Effector memory CD8-positive, alpha-beta T cell (primary cell): ENCODE measurements around the gene CACNB2.

ENCODE experiments used
- ATAC-seq: fragments of 150-1000 bp; cut with Tn5 transposase; replicated peaks from 2 replicates; pipeline ENCODE4 v1.10.0; 2021; ENCODE audit warnings: mild to moderate bottlenecking, moderate library complexity
- DNase-seq, 3 experiments: peaks; one replicate each; pipeline ENCODE4 v3.0.0; 2021
- H3K27ac Mint-ChIP-seq, 2 donors: one replicate each; pipeline ENCODE4 v1.8.0; 2022; ENCODE audit warnings: mild to moderate bottlenecking in 2 of 2, mixed read lengths in 2 of 2, moderate library complexity in 2 of 2
- H3K27me3 Mint-ChIP-seq, 2 donors: one replicate each; pipeline ENCODE4 v1.8.0; 2022; ENCODE audit warnings: mixed read lengths in 2 of 2
- H3K36me3 Mint-ChIP-seq: one replicate; pipeline ENCODE4 v1.8.0; 2022; ENCODE audit warnings: mild to moderate bottlenecking, moderate library complexity, mixed read lengths; ENCODE audit not compliant: insufficient read depth
- H3K4me1 Mint-ChIP-seq, 2 donors: one replicate each; pipeline ENCODE4 v1.8.0; 2022; ENCODE audit warnings: low read depth in 2 of 2, mixed read lengths in 2 of 2
- H3K4me3 Mint-ChIP-seq, 2 donors: one replicate each; pipeline ENCODE4 v1.8.0; 2022; ENCODE audit warnings: mild to moderate bottlenecking in 2 of 2, mixed read lengths in 2 of 2, moderate library complexity in 2 of 2
- H3K9me3 Mint-ChIP-seq, 2 donors: one replicate each; pipeline ENCODE4 v1.8.0; 2022; ENCODE audit warnings: mixed read lengths in 2 of 2

Gene CACNB2

GRCh38 chr10:18268005-18268404, 127.8 kb downstream of the CACNB2 start:
- no peak overlapping the region for H3K27ac Mint-ChIP-seq
- H3K4me3 Mint-ChIP-seq: no peak overlapping the region
- DNase-seq (no peak), ATAC-seq (no peak)
- H3K27me3 Mint-ChIP-seq: no peaks in the 10 kb centered on the region
- H3K9me3 Mint-ChIP-seq: no peaks in the 10 kb centered on the region
- H3K4me1 Mint-ChIP-seq: no peaks in the 10 kb centered on the region
- no peaks in the 10 kb centered on the region for H3K36me3 Mint-ChIP-seq

GRCh38 chr10:18271491-18271890, 131.3 kb downstream of the CACNB2 start:
- no peak for ATAC-seq
- H3K27ac Mint-ChIP-seq: no peak overlapping the region
- no peaks in the 10 kb centered on the region for H3K4me1 Mint-ChIP-seq
- H3K4me3 Mint-ChIP-seq: no peak overlapping the region
- H3K27me3 Mint-ChIP-seq: no peaks in the 10 kb centered on the region
- H3K36me3 Mint-ChIP-seq: no peaks in the 10 kb centered on the region
- no peak for DNase-seq
- H3K9me3 Mint-ChIP-seq: no peaks in the 10 kb centered on the region

- DNase-seq (no peak), ATAC-seq (no peak)
- no peak overlapping the region for H3K4me3 Mint-ChIP-seq
- no peaks in the 10 kb centered on the region for H3K27me3 Mint-ChIP-seq
- no peaks in the 10 kb centered on the region for H3K9me3 Mint-ChIP-seq
- H3K4me1 Mint-ChIP-seq: no peaks in the 10 kb centered on the region
- H3K27ac Mint-ChIP-seq: no peak overlapping the region
- H3K36me3 Mint-ChIP-seq: no peaks in the 10 kb centered on the region
Observed at GRCh38 chr10:18273039-18273438, 132.8 kb downstream of the CACNB2 start.

GRCh38 chr10:18278181-18278580, 138.0 kb downstream of the CACNB2 start:
- H3K9me3 Mint-ChIP-seq: no peaks in the 10 kb centered on the region
- DNase-seq (no peak), ATAC-seq (no peak)
- H3K4me3 Mint-ChIP-seq: no peak overlapping the region
- H3K27me3 Mint-ChIP-seq: no peaks in the 10 kb centered on the region
- no peaks in the 10 kb centered on the region for H3K4me1 Mint-ChIP-seq
- no peak overlapping the region for H3K27ac Mint-ChIP-seq
- no peaks in the 10 kb centered on the region for H3K36me3 Mint-ChIP-seq

GRCh38 chr10:18279173-18279572, 138.9 kb downstream of the CACNB2 start:
- Mint-ChIP-seq H3K27ac (no peak overlapping the region), H3K9me3 (no peaks in the 10 kb centered on the region), H3K36me3 (no peaks in the 10 kb centered on the region), H3K4me1 (no peaks in the 10 kb centered on the region), H3K27me3 (no peaks in the 10 kb centered on the region), H3K4me3 (no peak overlapping the region)
- DNase-seq (no peak), ATAC-seq (no peak)

GRCh38 chr10:18282094-18282493, 141.9 kb downstream of the CACNB2 start:
- ATAC-seq: no peak
- Mint-ChIP-seq H3K27ac (no peak overlapping the region), H3K9me3 (no peaks in the 10 kb centered on the region), H3K4me3 (no peak overlapping the region), H3K27me3 (no peaks in the 10 kb centered on the region), H3K4me1 (no peaks in the 10 kb centered on the region), H3K36me3 (no peaks in the 10 kb centered on the region)
- no peak for DNase-seq

- Mint-ChIP-seq H3K4me3 (no peak overlapping the region), H3K4me1 (no peaks in the 10 kb centered on the region), H3K27me3 (no peaks in the 10 kb centered on the region), H3K27ac (no peak overlapping the region), H3K36me3 (no peaks in the 10 kb centered on the region), H3K9me3 (no peaks in the 10 kb centered on the region)
- DNase-seq (no peak), ATAC-seq (no peak)
Observed at GRCh38 chr10:18290651-18291313, 150.6 kb downstream of the CACNB2 start.

GRCh38 chr10:18293536-18294510, 153.6 kb downstream of the CACNB2 start:
- H3K27me3 Mint-ChIP-seq: no peaks in the 10 kb centered on the region
- ATAC-seq: no peak
- DNase-seq: no peak

GRCh38 chr10:18294633-18295032, 154.4 kb downstream of the CACNB2 start:
- DNase-seq (no peak), ATAC-seq (no peak)
- H3K27me3 Mint-ChIP-seq: no peaks in the 10 kb centered on the region
- H3K27ac Mint-ChIP-seq: no peak overlapping the region
- no peaks in the 10 kb centered on the region for H3K4me1 Mint-ChIP-seq
- H3K36me3 Mint-ChIP-seq: no peaks in the 10 kb centered on the region
- H3K9me3 Mint-ChIP-seq: peaks cover 0 to 2% of the 10 kb centered on the region in 2 donors
- no peak overlapping the region for H3K4me3 Mint-ChIP-seq

More at GRCh38 chr10:18293536-18294510, 153.6 kb downstream of the CACNB2 start:
- Mint-ChIP-seq H3K36me3 (no peaks in the 10 kb centered on the region), H3K27ac (no peak overlapping the region), H3K9me3 (peaks cover 0 to 2% of the 10 kb centered on the region in 2 donors), H3K4me1 (no peaks in the 10 kb centered on the region), H3K4me3 (no peak overlapping the region)

- Mint-ChIP-seq H3K36me3 (no peaks in the 10 kb centered on the region), H3K27me3 (no peaks in the 10 kb centered on the region), H3K4me1 (no peaks in the 10 kb centered on the region), H3K9me3 (peaks cover 0 to 2% of the 10 kb centered on the region in 2 donors), H3K4me3 (no peak overlapping the region), H3K27ac (no peak overlapping the region)
- ATAC-seq (no peak), DNase-seq (no peak)
Observed at GRCh38 chr10:18297659-18298058, 157.4 kb downstream of the CACNB2 start.

GRCh38 chr10:18298256-18298655, 158.0 kb downstream of the CACNB2 start:
- Mint-ChIP-seq H3K4me3 (no peak overlapping the region), H3K27me3 (no peaks in the 10 kb centered on the region), H3K36me3 (no peaks in the 10 kb centered on the region), H3K4me1 (no peaks in the 10 kb centered on the region), H3K27ac (no peak overlapping the region), H3K9me3 (peaks cover 0 to 2% of the 10 kb centered on the region in 2 donors)
- ATAC-seq (no peak), DNase-seq (no peak)

GRCh38 chr10:18303851-18304801, 163.9 kb downstream of the CACNB2 start:
- Mint-ChIP-seq H3K27me3 (no peaks in the 10 kb centered on the region), H3K9me3 (peaks cover 0 to 3% of the 10 kb centered on the region in 2 donors), H3K4me3 (no peak overlapping the region), H3K36me3 (no peaks in the 10 kb centered on the region), H3K4me1 (no peaks in the 10 kb centered on the region), H3K27ac (no peak overlapping the region)
- DNase-seq: no peak
- no peak for ATAC-seq

- Mint-ChIP-seq H3K4me3 (no peak overlapping the region), H3K36me3 (no peaks in the 10 kb centered on the region), H3K27ac (no peak overlapping the region), H3K9me3 (peaks cover 0 to 3% of the 10 kb centered on the region in 2 donors), H3K4me1 (no peaks in the 10 kb centered on the region), H3K27me3 (no peaks in the 10 kb centered on the region)
- no peak for ATAC-seq
- DNase-seq: no peak
Observed at GRCh38 chr10:18306031-18306430, 165.8 kb downstream of the CACNB2 start.
